Erythroblast (primary cell): ENCODE data around the gene TMBIM1.

Experiments
- GATA1 ChIP-seq: IDR thresholded peaks from 2 replicates; pipeline ENCODE4 v1.6.1; 2011; ENCODE audit warnings: low read depth, mild to moderate bottlenecking, control low read depth, low read length, moderate library complexity
- POLR2A ChIP-seq: IDR thresholded peaks from 2 replicates; pipeline ENCODE4 v1.6.1; 2011; ENCODE audit warnings: mild to moderate bottlenecking, low read length

DNA sequence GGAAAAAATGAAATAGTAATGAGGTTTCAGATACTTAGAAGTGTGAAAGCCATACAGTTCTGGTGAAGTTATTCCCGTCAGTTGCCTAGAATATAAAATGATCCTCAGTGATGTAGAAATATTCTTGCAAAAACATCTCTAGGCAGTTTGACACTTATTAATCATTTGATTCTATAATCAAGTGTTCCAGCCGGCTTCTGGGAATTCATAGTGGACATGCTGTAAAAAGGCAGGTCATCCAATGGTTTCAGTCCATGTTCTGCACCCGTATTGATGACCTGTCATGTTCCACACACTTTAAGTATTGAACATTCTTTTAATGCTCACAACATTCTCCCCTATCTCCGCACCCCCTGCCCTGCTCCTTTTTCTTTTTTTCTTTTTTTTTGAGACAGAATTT lies 55.5 kb downstream of the TMBIM1 start:
- no peak for TF ChIP-seq POLR2A
- TF ChIP-seq GATA1 = no peak
